GM21360 (cell line): ENCODE measurements around the gene SUPT3H.

Source experiments
- ATAC-seq: cut with Tn5 transposase; IDR thresholded peaks from one replicate; pipeline ENCODE4 v1.9.1; 2021; ENCODE audit warnings: mild to moderate bottlenecking, moderate library complexity; ENCODE audit not compliant: unreplicated experiment

SUPT3H gene

DNA sequence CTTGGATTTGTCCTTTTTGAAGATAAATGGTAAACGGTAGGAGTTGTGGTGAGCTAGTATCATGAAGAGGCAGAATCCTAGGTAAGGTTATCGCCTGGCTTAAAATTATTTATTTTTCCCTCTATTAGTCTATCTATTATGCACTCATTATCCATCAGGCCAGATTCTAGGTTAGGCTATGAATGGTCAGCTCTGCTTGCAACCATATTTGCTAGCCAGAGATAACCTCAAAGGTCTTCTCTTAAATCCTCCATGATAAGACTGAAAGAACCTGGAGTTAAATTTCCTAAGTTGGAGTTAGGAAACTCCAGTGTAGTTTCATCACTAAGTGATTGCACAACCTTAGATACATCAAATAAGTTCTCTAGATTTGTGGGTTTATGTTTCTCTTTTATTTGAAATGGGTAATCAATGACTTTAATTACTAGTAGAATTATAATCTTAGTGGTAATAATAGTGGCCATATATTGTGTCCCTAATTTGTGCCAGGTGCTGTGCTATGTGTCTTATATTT is 351.7 kb downstream of the SUPT3H start:
- no peak for ATAC-seq

DNA sequence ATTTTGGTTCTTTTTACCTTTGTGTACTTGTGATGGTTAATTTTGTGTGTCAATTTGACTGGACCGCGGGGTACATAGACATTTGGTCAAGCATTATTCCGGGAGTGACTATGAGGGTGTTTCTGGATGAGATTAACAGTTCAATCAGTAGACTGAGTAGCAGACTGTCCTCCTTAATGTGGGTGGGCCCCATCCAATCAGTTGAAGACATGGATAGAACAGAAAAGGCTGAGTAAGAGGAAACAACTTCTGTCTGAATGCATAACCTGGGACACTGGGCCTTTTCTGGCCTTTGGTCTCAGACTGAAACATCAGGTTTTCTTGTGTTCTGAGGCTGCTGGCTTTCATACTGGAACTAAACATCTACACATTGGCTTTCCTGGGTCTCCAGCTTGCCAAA is 353.1 kb downstream of the SUPT3H start:
- ATAC-seq = no peak

DNA sequence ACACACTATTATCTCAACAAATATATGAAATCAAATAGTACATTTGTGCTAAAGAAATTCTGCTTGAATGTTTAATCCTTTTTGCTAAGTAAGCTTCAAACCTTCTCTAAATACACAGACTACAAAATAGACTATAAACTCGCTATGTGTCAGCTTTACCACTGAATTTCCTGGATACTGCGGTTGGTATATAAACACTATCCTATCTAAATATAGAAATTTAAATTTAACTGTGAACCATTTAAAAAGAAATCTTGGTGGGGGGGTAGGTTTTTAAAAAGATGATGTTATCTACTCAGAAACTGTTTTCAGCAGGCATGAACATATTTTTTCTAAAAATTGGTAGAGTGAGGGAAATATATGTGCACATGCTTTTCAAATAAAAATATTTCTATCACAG is 356.1 kb downstream of the SUPT3H start:
- no peak for ATAC-seq

DNA sequence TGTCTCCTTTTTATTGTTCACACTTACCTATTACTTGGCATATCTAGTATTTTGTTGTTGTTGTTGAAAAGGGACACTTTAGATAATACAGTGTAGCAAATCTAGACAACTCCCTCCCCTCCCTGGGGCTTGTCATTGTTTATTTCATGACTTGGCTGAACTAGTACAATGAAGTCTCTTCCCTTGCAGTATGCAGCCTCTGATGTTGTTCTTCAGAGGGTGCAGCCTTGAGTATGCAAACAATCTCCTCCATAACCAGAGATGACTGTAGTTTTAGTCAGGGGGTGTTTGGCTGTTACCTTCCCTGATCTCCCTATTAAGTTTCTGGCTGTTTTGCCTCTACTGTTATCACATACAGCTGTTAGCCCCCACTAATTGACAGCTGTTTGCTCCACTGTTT is 365.0 kb downstream of the SUPT3H start:
- no peak for ATAC-seq

DNA sequence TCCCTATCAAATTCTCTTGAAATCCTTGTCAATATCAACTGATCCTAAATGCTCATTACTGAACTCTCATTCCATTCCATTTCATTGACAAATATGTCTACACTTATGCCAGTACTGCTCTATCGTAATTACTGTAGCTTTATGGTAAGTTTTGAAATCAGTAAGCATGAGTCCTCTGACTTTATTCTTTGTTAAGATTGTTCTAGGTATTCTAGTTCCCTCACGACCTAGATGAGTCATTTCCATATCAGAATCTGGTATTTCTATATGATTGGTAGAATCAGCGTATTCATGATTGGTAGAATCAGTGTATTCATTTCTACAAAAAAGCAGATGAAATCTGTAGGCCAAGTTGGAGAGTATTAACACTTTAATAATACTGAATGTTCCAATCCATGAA is 368.2 kb downstream of the SUPT3H start:
- ATAC-seq = no peak

DNA sequence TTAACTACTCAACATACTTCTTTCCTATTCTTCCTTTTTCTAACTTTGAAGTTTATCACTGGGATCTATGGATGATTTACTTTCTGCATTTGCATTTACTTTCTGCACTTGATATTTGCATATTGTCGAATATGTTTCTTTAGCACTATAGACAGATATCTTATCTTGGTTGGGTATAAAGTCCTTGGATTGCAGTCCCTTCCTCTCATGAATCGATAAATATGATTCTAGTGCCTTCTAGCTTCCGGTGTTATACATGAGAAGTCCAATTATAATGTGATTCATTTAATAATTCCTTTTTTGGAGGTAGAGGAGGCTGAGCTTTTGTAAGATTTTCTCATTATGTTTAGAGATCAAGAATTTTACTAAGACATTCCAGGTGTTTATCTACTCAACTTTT is 370.8 kb downstream of the SUPT3H start:
- no peak for ATAC-seq

DNA sequence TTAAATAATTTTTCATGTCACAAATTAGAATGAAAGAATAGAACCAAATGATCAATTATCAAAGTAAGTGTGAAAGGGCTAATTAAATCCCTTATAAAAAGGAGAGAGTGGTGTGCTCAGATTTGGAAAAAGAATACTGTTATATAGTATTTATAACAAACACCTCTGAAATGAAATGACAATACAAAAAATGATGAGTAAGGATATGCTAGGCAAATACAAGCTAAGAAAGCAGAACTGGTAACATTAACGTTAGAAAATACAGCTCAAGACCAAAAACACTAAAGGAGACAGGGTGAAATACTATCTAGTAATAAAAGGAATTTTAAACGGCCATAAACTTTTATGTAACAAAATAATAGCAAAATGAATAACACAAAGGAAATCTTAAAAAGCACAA is 373.8 kb downstream of the SUPT3H start:
- ATAC-seq = no peak

DNA sequence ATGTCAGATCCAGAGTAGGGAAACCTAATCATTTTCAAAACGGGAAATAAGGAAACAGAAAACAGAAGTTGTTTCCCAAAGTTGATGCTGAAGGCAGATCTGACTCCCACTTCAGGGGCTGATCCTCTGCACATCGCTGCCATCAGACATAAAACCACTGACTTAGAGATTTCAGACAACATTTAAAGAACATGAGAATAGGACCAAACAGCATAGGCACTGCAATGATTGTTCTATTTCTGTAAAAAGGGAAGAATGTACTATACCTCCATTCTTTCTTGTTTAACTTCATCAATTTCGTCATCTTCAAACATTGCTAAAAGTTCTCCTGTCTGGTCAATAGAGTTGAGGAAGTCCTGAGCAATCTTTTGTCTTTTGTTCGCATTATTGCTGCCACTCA is 374.3 kb downstream of the SUPT3H start:
- ATAC-seq = no peak

DNA sequence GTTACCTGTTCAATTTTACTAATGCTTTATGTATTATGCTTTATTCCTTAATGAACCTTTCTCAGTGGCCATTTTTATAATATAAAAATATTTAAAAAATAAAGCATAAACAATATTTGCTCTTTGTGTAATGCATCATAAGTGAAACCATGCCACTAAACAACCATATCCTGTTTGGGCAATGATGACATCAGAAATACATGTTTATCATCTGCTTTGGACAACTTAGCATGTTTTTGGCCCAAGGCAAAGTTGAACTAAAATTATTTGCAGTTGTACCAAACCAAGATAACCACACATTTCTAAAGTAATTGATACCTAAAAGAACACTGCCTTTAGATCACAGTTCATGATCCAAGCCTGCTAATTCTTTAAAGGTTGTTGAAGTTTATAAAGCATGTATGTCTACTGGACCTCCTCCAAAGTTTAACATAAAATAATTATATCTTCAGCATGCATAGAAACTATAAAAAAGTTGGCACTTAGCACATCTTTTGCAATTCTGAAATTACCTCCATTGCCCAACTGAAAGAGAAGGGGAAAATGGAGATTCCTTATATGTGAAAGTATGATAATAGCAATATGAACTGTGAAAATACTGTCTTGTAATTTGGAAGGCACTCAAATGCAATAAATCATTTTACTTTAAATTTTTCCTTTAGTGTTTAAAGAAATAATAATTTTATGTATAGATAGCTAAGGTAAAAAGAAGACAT is 375.2 kb downstream of the SUPT3H start:
- ATAC-seq = no peak

DNA sequence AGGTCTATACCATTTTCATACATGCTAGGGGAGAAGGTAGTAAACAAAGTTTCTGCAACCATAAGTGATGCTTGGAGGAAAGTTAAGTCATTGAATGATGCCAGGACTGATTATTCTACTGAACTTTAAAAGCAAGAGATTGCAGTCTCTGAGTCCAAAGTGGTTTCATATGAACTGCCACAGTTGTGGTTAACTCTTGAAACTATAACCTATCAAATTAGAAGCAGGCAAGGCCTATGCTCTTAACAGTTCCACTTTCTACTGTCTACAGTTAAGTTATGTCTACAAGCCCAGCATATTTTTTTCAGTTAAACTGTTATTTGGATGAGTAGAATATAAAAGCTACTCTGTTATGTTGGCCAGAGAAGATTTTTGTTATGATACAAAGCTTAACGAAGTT is 376.1 kb downstream of the SUPT3H start:
- peak; percentile 99 for ATAC-seq

DNA sequence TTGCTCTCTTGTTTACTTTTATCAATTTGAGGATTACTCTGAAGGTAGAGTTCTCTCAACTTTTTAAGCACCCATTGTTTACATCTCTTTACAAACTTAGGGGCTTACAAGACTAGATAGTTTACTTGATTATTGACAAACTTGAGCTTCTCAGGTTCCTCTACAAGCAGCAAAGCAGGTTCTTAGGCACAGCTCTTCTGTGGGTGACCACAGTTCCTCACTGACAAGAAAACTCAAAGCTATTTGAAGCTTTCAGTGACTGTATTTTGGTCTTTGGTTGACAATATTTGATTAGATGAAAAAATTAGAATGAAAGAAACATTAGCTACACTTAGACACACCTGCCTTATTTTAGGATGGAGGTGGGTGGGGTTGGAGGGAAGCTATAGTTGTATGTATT is 376.9 kb downstream of the SUPT3H start:
- ATAC-seq = no peak

DNA sequence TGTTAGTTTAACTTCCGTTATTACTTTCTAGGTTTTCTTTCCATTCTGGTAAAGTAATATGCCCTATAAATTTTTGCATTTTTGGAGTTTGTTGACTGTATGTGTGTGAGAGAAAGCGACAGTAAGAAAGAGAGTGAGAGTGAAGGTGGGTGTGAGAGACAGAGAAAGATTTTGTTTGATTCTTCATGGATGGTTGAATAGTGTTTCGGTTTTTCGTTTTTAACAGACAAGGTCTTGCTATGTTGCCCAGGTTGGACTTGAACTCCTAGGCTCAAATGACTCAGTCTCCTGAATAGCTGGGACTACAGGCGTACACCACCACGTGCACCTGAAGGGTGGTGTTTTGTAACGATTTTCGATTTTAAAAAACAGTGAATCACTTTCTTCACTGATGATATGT is 378.7 kb downstream of the SUPT3H start:
- no peak for ATAC-seq

DNA sequence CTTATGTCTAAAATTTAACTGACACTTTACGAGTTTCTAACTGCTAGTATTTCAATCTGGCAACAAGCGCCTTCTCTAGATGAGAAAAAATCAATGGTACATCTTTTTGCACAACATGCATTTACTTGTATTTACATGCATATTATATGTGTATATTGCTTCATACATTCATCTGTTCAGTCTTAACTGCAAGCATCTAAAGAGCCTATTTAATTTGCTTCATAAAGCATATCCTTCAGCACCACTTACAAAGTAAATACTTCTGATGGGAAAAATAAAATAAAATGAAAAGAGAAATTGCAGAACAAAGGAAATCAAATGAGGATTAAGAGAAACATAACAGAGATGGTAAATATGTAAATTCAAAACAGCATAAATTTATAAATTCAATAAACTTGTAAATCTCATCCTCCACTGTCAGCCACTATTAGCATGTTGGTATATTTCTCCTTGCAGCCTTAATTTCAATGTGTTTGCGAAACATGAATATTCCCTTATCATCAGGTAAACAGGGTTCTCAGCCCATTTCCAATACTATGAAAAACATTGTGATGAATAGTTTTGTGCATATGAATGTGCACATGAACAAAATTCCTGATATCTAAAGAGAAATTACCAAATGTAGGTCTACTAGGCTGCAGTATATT is 382.1 kb downstream of the SUPT3H start:
- ATAC-seq = no peak

DNA sequence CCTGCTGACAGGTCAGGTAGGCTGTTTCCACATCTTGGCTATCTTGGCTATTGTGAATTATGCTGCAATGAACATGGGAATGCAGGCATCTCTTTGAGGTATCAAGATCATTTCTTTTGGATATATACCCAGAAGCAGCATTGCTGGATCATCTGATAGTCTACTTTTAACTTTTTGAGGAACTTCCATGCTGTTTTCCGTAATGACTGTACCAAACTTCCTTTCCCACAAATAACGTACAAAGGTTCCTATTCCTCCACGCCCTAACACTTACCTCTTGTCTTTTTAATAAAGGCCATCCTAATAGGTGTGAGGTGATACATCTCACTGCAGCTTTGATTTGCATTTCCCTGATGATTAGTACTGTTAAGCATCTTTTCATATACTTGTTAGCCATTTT is 388.3 kb downstream of the SUPT3H start:
- ATAC-seq = no peak

DNA sequence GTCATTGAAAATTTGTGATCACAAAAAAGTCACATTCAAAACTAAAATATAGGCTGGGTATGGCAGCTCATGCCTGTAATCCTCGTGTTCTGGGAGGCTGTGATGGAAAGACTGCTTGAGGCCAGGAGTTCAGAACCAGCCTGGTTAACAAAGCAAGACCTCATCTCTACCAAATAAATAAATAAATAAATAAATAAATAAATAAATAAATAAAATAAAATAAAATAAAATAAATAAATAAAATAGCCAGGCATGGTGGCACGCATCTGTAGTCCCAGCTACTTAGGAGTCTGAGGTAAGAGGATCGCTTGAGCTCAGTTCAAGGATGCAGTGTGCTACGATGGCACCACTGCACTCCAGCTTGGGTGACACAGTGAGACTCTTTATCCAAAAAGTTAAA is 392.7 kb downstream of the SUPT3H start:
- ATAC-seq = no peak

DNA sequence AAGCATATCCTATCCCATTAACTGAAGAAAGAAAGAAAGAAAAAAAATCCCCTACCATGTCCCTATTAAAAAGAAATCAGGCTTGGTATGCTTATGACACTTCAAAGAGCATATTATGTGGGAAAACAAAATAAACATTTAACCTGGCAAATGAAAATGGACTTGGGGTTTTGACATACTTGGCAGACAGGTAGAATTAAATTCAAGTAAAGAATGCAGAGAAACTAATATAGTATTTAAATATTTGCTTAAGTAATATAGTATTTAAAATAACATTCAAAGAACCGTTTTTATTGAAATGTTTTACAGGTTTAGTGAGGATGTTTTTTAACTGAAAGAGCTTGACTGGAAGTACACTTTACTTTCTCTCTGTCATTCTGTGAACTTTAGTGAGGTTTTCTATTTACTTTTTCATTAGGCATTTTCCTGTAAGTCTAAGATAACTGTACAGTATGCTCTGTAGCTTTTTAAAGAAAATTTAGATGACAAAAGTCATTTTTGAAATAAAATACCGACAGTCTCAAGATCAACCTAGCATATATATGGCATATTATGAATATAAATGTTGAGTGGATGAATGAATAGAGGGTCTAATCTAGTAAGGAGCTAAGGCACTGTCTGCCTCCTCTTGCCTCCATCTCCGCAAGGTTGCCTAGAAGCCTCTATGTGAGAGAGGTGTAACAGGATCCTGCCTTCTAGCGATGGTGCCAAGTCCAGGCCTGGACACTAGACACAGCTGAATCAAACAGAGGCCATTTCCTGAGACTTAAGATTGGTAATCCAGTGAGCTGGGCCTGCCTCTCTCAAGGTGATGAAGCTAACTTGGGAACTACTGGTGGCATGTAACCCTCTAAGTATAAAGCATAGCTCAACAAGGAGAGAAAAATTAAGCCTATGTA is 394.0 kb downstream of the SUPT3H start:
- no peak for ATAC-seq

DNA sequence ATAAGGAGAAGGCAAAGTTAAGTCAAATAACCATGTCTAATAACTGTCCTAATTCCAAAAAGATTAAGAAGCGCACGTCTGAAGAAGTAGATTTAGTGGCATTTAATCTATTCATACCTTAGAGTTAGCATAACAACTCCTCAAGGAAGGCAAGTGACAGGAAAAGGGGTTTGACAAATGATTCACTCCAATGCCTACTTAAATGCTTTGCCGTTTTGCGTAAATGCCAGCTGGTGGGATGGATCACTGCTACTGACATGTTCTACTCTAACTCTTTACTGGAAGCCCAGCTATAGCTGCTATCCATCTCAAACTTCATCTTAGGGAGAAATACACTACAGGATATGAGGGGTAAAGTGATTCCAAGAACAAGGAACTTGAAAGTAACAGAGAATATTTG is 396.9 kb downstream of the SUPT3H start:
- ATAC-seq = no peak

DNA sequence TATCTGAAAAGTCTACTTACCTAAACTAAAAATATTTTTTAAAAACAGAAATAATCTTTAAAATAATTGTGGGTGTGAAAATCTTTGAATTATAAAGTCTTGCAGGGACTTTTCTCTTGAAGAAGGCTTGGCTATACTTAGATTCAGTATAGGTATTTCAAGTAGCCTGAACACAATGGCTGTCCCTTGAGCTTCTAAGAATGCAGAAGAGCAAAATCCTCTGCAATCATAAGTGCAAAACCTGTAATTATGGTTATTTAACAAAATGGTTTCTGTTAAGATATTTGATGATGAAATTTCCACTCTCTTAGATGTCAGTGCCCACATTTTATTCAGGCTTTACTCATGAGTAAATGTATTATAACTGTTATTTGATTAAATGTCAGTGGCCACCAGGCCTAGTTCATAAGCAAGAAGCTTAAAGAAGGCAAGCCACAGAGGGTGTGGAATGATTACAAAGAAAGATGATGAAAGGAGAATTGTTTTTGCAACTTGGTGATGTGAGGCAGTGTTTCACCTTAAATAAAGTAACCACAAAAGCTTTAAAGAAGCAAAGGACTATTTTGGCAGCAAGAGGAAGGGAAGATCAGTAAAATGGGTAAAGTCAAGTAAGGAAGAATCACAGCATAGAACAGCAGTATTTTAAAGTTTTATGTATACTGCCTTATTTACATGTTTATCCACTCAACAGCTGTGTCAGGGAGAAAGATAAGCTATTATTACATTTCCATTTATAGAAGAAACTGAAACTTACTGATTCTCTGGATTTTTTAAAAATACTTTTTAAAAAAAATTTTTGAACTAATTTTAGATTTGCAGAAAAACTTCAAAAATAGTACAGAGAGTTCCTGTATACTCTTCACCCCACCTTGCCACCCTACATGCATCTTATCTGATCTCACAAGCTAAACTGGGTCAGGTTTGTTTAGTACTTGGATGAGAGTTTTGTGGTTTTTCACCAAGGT is 400.8 kb downstream of the SUPT3H start:
- no peak for ATAC-seq

DNA sequence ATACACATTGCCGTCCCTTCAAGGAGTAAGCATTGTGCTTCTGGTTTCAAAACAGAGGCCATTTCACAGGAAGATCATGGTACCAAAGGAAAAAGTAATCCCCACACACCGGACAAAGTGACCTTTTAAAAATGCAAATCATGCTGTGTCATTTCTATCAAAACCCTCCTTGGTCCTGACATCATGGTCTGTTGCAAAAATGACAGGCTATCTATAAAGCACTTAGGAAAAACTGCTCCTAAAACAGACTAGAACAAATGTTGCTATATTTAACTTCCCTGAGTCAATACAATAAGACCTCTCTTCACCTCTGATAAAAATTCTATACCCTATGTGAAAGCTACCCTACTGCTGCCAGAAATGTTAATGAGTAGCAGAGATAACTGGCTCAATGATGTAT is 403.2 kb downstream of the SUPT3H start:
- ATAC-seq = no peak

DNA sequence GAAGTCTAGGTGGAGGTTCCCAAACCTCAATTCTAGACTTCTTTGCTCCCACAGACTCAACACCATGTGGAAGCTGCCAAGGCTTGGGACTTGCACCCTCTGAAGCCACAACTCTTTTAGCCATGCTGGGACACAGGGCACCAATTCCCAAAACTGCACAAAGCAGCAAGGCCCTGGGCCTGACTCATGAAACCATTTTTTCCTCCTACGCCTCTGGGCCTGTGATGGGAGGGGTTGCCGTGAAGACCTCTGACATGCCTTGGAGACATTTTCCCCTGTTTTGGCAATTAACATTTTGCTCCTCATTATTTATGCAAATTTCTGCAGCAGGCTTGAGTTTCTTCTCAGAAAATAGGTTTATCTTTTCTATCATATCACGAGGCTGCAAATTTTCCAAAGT is 405.0 kb downstream of the SUPT3H start:
- ATAC-seq = no peak
